GM23248 (cell line): ENCODE results near the gene PCDHGC4.

Experiments
- EZH2 ChIP-seq: fragments of 200-600 bp; sonication (generic); IDR thresholded peaks from 2 replicates; pipeline ENCODE4 v1.6.1; 2018; ENCODE audit warnings: antibody characterized with exemption, mild to moderate bottlenecking; ENCODE audit not compliant: insufficient read depth, poor library complexity, severe bottlenecking
- EZH2phosphoT487 ChIP-seq: fragments of 200-600 bp; sonication (generic); IDR thresholded peaks from 2 replicates; pipeline ENCODE4 v1.6.1; 2018; ENCODE audit warnings: antibody characterized with exemption, moderate library complexity, mild to moderate bottlenecking, low read depth; ENCODE audit not compliant: insufficient read depth

DNA sequence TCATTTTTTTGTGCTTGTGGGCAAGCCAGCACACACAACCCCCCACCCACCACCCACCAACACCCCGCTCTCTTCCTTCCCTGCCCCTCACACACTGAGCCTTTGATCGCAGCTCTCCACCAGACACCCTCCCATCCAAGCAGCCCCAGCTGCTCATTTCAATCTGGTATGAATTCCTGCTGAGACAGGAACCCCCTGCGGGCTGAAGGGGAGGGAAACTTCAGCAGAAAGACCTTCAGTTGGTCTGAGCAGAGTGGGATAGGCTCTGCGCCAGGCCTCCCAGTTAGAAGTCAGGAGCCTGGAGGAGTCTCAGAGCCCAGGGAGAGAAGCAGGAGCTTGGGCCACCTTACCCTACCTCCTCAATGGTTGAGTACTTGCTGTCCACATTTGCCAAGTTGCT lies 11.2 kb downstream of the PCDHGC4 start:
- TF ChIP-seq EZH2: no peak
- TF ChIP-seq EZH2phosphoT487: no peak
